ENCODE results near the gene TAF5L.

Gene TAF5L

GRCh38 chr1:229672246-229672645 lies 46.3 kb upstream of the TAF5L start:
- Histone ChIP-seq H3K9me3 (ENCODE audit: insufficient read depth, low read depth, low read length) (no peaks in the 10 kb centered on the region), H3K4me2 (ENCODE audit: low read depth, low read length, poor library complexity, severe bottlenecking) (no peak overlapping the region), H3K36me3 (ENCODE audit: insufficient read depth, low read length) (no peaks in the 10 kb centered on the region), H3K9me2 (replicated peaks; ENCODE audit: low read depth, low read length) (no peaks in the 10 kb centered on the region), H4K20me1 (ENCODE audit: insufficient read depth, low read length, poor library complexity, severe bottlenecking) (no peaks in the 10 kb centered on the region), H2AFZ (ENCODE audit: low read length) (no peak overlapping the region), H3K4me1 (ENCODE audit: insufficient read depth, low read length, poor library complexity, severe bottlenecking) (peaks cover 7% of the 10 kb centered on the region), H3K79me2 (ENCODE audit: insufficient read depth, low read length) (no peaks in the 10 kb centered on the region), H3F3A (ENCODE audit: low read depth) (no peaks in the 10 kb centered on the region), H3K9ac (ENCODE audit: low read depth, low read length, poor library complexity, severe bottlenecking) (no peak overlapping the region), H3K4me3 (ENCODE audit: low read length, poor library complexity, severe bottlenecking) (no peak overlapping the region), H3K27me3 (ENCODE audit: insufficient read depth, low read length, poor library complexity, severe bottlenecking) (no peaks in the 10 kb centered on the region)
- TF ChIP-seq EZH2phosphoT487 (IDR thresholded peaks at IDR 0.05; ENCODE audit: borderline replicate concordance) (no peak), CTCF (conservative IDR thresholded peaks at IDR 0.05; ENCODE audit: low read length) (no peak)

- Histone ChIP-seq H3K4me3 (ENCODE audit: low read length, poor library complexity, severe bottlenecking) (no peak overlapping the region), H3K4me2 (ENCODE audit: low read depth, low read length, poor library complexity, severe bottlenecking) (no peak overlapping the region), H4K20me1 (ENCODE audit: insufficient read depth, low read length, poor library complexity, severe bottlenecking) (no peaks in the 10 kb centered on the region), H3K79me2 (ENCODE audit: insufficient read depth, low read length) (no peaks in the 10 kb centered on the region), H3K9ac (ENCODE audit: low read depth, low read length, poor library complexity, severe bottlenecking) (no peak overlapping the region), H3K9me2 (replicated peaks; ENCODE audit: low read depth, low read length) (no peaks in the 10 kb centered on the region), H3F3A (ENCODE audit: low read depth) (no peaks in the 10 kb centered on the region), H3K9me3 (ENCODE audit: insufficient read depth, low read depth, low read length) (no peaks in the 10 kb centered on the region), H2AFZ (ENCODE audit: low read length) (no peak overlapping the region), H3K4me1 (ENCODE audit: insufficient read depth, low read length, poor library complexity, severe bottlenecking) (peaks cover 7% of the 10 kb centered on the region), H3K36me3 (ENCODE audit: insufficient read depth, low read length) (no peaks in the 10 kb centered on the region), H3K27me3 (ENCODE audit: insufficient read depth, low read length, poor library complexity, severe bottlenecking) (no peaks in the 10 kb centered on the region)
- TF ChIP-seq EZH2phosphoT487 (IDR thresholded peaks at IDR 0.05; ENCODE audit: borderline replicate concordance) (no peak), CTCF (conservative IDR thresholded peaks at IDR 0.05; ENCODE audit: low read length) (no peak)
Measured at GRCh38 chr1:229671310-229671709, 45.4 kb upstream of the TAF5L start.

- H3K79me2 ChIP-seq (ENCODE audit: insufficient read depth, low read length) = no peaks in the 10 kb centered on the region
- H4K20me1 ChIP-seq (ENCODE audit: insufficient read depth, low read length, poor library complexity, severe bottlenecking) = no peaks in the 10 kb centered on the region
- H3K9ac ChIP-seq (ENCODE audit: low read depth, low read length, poor library complexity, severe bottlenecking) = no peak overlapping the region
- no peak overlapping the region for H3K4me2 ChIP-seq (ENCODE audit: low read depth, low read length, poor library complexity, severe bottlenecking)
- no peaks in the 10 kb centered on the region for H3K9me2 ChIP-seq (replicated peaks; ENCODE audit: low read depth, low read length)
- no peaks in the 10 kb centered on the region for H3K36me3 ChIP-seq (ENCODE audit: insufficient read depth, low read length)
- TF ChIP-seq CTCF (conservative IDR thresholded peaks at IDR 0.05; ENCODE audit: low read length) (no peak), EZH2phosphoT487 (IDR thresholded peaks at IDR 0.05; ENCODE audit: borderline replicate concordance) (no peak)
- peaks cover 6% of the 10 kb centered on the region for H3K4me1 ChIP-seq (ENCODE audit: insufficient read depth, low read length, poor library complexity, severe bottlenecking)
- no peak overlapping the region for H2AFZ ChIP-seq (ENCODE audit: low read length)
- no peak overlapping the region for H3K4me3 ChIP-seq (ENCODE audit: low read length, poor library complexity, severe bottlenecking)
- H3F3A ChIP-seq (ENCODE audit: low read depth) = no peaks in the 10 kb centered on the region
- no peaks in the 10 kb centered on the region for H3K27me3 ChIP-seq (ENCODE audit: insufficient read depth, low read length, poor library complexity, severe bottlenecking)
- no peaks in the 10 kb centered on the region for H3K9me3 ChIP-seq (ENCODE audit: insufficient read depth, low read depth, low read length)
Measured at GRCh38 chr1:229669333-229669732, 43.4 kb upstream of the TAF5L start.

All from Loucy (cell line).